ENCODE results near the gene FADS3. TPM values are rescaled to one million over a fixed set of nuclear protein-coding genes. Genes with fewer than 3 reads are reported as not detected.

FADS3 gene
- total and polyA plus RNA-seq, 2 experiments from 2014 or later, result 44.4 to 73.5 TPM

- no peaks in the 10 kb centered on the region for H3K27me3 ChIP-seq (ENCODE audit: insufficient read depth)
- no peak overlapping the region for H2AFZ ChIP-seq
- H3K9me2 ChIP-seq (ENCODE audit: insufficient read depth), result no peaks in the 10 kb centered on the region
- peaks cover 7% of the 10 kb centered on the region for H3K36me3 ChIP-seq (ENCODE audit: insufficient read depth)
- peaks cover 14% of the 10 kb centered on the region for H3K27me3 Mint-ChIP-seq (ENCODE audit: insufficient read depth, low read depth, poor library complexity)
- H3K79me2 ChIP-seq (replicated peaks; ENCODE audit: insufficient read depth), result peaks cover 89% of the 10 kb centered on the region
- no peak for ATAC-seq
- 0 out of 2 replicates have a peak overlapping the region, but pooled peaks have one; percentile 28 for H3K4me3 ChIP-seq
- H3K4me2 ChIP-seq, result peak overlapping the region; percentile 100
- H3K4me1 Mint-ChIP-seq, result peaks cover 66% of the 10 kb centered on the region
- H3K4me1 ChIP-seq (ENCODE audit: insufficient read depth), result peaks cover 64% of the 10 kb centered on the region
- DNase-seq (ENCODE audit: low spot score), result no peak
- no peaks in the 10 kb centered on the region for H3K9me3 Mint-ChIP-seq
- H3K27ac ChIP-seq (ENCODE audit: low read depth), result peak overlapping the region; percentile 97
- H4K20me1 ChIP-seq (replicated peaks; ENCODE audit: insufficient read depth), result peaks cover 54% of the 10 kb centered on the region
- H3F3A ChIP-seq (replicated peaks; ENCODE audit: low read depth), result peaks cover 48% of the 10 kb centered on the region
- peaks cover 49% of the 10 kb centered on the region for H3K36me3 Mint-ChIP-seq (ENCODE audit: low read depth)
- peak overlapping the region; percentile 96 for H3K27ac Mint-ChIP-seq
- TF ChIP-seq CREB1 (CRISPR knock-in tag; IDR thresholded peaks at IDR 0.05; ENCODE audit: low read depth) (no peak), ZNF331 (CRISPR knock-in tag; IDR thresholded peaks at IDR 0.05; ENCODE audit: low read depth) (no peak), ETS1 (IDR thresholded peaks at IDR 0.05) (no peak), JUNB (IDR thresholded peaks at IDR 0.05; ENCODE audit: unreplicated experiment) (no peak), ZNF114 (CRISPR knock-in tag; IDR thresholded peaks at IDR 0.05) (no peak), CTCF (conservative IDR thresholded peaks at IDR 0.05; ENCODE audit: low read depth in 2 of 2) (no peak), EZH2phosphoT487 (IDR thresholded peaks at IDR 0.05; ENCODE audit: unreplicated experiment) (no peak)
- peak overlapping the region; percentile 53; the same call in 2 of the 3 replicates for H3K4me3 Mint-ChIP-seq
Measured at GRCh38 chr11:61833471-61833870, 57.9 kb downstream of the FADS3 start.

GRCh38 chr11:61832754-61833153 is 58.6 kb downstream of the FADS3 start:
- H3F3A ChIP-seq (replicated peaks; ENCODE audit: low read depth), result peaks cover 44% of the 10 kb centered on the region
- Mint-ChIP-seq H3K27me3 (ENCODE audit: insufficient read depth, low read depth, poor library complexity) (peaks cover 19% of the 10 kb centered on the region), H3K4me1 (peaks cover 66% of the 10 kb centered on the region), H3K9me3 (no peaks in the 10 kb centered on the region), H3K4me3 (peak overlapping the region; percentile 53; the same call in 2 of the 3 replicates), H3K36me3 (ENCODE audit: low read depth) (peaks cover 42% of the 10 kb centered on the region), H3K27ac (peak overlapping the region; percentile 96)
- H2AFZ ChIP-seq, result no peak overlapping the region
- no peaks in the 10 kb centered on the region for H3K27me3 ChIP-seq (ENCODE audit: insufficient read depth)
- H3K4me3 ChIP-seq, result no peak overlapping the region
- H3K79me2 ChIP-seq (replicated peaks; ENCODE audit: insufficient read depth), result peaks cover 93% of the 10 kb centered on the region
- H3K4me1 ChIP-seq (ENCODE audit: insufficient read depth), result peaks cover 64% of the 10 kb centered on the region
- ATAC-seq (no peak), DNase-seq (ENCODE audit: low spot score) (no peak)
- peaks cover 50% of the 10 kb centered on the region for H4K20me1 ChIP-seq (replicated peaks; ENCODE audit: insufficient read depth)
- peak overlapping the region; percentile 100 for H3K4me2 ChIP-seq
- peak overlapping the region; percentile 97 for H3K27ac ChIP-seq (ENCODE audit: low read depth)
- peaks cover 4% of the 10 kb centered on the region; the same call in 1 of the 2 replicates for H3K36me3 ChIP-seq (ENCODE audit: insufficient read depth)
- no peaks in the 10 kb centered on the region for H3K9me2 ChIP-seq (ENCODE audit: insufficient read depth)
- TF ChIP-seq NANOG (IDR thresholded peaks at IDR 0.05; ENCODE audit: borderline replicate concordance) (no peak), ETS1 (IDR thresholded peaks at IDR 0.05) (no peak), ZNF331 (CRISPR knock-in tag; IDR thresholded peaks at IDR 0.05; ENCODE audit: low read depth) (no peak), REST (IDR thresholded peaks at IDR 0.05; ENCODE audit: unreplicated experiment) (no peak), ZNF114 (CRISPR knock-in tag; IDR thresholded peaks at IDR 0.05) (no peak)
